ENCODE data around the gene RAB40B. TPM values are rescaled to one million over a fixed set of nuclear protein-coding genes. Genes with fewer than 3 reads are reported as not detected.

Gene RAB40B
- total RNA-seq, 1 experiment from 2014 or later = 22.4 TPM

DNA sequence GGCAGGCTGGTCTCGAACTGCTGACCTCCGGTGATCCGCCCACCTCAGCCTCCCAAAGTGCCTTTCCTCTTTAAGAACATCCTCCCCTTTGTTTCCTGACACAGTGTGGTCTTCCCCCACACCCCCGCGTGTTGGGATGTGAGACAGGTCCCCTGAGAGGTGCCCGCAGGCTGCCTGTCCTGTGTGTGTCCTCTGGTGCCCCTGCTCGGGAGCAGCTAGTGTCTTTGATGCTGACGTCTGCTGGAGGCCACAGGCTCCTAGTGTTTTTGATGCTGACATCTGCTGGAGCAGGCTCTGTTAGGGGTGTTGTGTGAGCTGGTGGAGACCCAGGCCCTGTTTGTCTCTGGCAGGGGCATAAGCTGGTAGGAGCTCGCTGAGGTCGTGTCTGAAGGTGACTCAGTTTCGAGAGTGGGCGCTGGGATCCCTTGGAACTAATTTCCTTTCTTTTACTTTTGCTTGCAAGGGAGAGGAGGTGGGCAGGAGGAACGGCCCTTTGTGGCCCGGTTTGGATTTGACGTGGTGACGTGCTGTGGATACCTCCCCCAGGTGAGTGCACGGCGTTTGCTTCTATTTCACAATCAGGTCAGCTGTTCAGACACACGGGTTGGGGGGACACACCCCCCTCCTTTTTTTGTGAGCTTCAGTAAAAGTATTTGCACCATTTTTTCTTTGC is 24.0 kb upstream of the RAB40B start:
- POLR2A ChIA-PET (ENCODE audit: unreplicated experiment) = no interaction called here
- TF ChIP-seq, protein P1, sequence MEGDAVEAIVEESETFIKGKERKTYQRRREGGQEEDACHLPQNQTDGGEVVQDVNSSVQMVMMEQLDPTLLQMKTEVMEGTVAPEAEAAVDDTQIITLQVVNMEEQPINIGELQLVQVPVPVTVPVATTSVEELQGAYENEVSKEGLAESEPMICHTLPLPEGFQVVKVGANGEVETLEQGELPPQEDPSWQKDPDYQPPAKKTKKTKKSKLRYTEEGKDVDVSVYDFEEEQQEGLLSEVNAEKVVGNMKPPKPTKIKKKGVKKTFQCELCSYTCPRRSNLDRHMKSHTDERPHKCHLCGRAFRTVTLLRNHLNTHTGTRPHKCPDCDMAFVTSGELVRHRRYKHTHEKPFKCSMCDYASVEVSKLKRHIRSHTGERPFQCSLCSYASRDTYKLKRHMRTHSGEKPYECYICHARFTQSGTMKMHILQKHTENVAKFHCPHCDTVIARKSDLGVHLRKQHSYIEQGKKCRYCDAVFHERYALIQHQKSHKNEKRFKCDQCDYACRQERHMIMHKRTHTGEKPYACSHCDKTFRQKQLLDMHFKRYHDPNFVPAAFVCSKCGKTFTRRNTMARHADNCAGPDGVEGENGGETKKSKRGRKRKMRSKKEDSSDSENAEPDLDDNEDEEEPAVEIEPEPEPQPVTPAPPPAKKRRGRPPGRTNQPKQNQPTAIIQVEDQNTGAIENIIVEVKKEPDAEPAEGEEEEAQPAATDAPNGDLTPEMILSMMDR (conservative IDR thresholded peaks at IDR 0.05; ENCODE audit: low read depth, low read length) = no peak
- no peak for TF ChIP-seq EZH2 (IDR thresholded peaks at IDR 0.05; ENCODE audit: low read length, unreplicated experiment)
- TF ChIP-seq EZH2phosphoT487 (IDR thresholded peaks at IDR 0.05; ENCODE audit: borderline replicate concordance, low read length) = no peak
- ATAC-seq = no peak
- H3K79me2 ChIP-seq (ENCODE audit: low read length) = peaks cover 13% of the 10 kb centered on the region
- CTCF ChIA-PET = no interaction called here
- no peak overlapping the region for H3K27ac ChIP-seq (ENCODE audit: low read length)
- H3K9me2 ChIP-seq (replicated peaks; ENCODE audit: low read length) = no peaks in the 10 kb centered on the region
- no peaks in the 10 kb centered on the region for H3K27me3 ChIP-seq (ENCODE audit: low read length)
- H3K36me3 ChIP-seq (ENCODE audit: low read depth, low read length) = peaks cover 26% of the 10 kb centered on the region
- 0 out of 2 replicates have a peak, but pooled peaks cover 4% of the 10 kb centered on the region for H3K4me1 ChIP-seq (ENCODE audit: insufficient read depth, low read length)
- peaks cover 7% of the 10 kb centered on the region for H4K20me1 ChIP-seq (ENCODE audit: low read length)
- no peak overlapping the region for H3K4me3 ChIP-seq (ENCODE audit: low read length)
- H3K9me3 ChIP-seq (ENCODE audit: low read length) = no peaks in the 10 kb centered on the region
- H3K4me2 ChIP-seq (ENCODE audit: low read length) = no peak overlapping the region
- no peaks in the 10 kb centered on the region for H3F3A ChIP-seq (ENCODE audit: low read length, unreplicated experiment)
- intact Hi-C loops (cut with micrococcal nuclease) = no loop called here
- no TSS peak for BruUV-seq (replicated peaks)
- DNase-seq = no peak
- no peak overlapping the region for H3K9ac ChIP-seq (ENCODE audit: low read length)
- no peak overlapping the region for H2AFZ ChIP-seq (ENCODE audit: low read length)

DNA sequence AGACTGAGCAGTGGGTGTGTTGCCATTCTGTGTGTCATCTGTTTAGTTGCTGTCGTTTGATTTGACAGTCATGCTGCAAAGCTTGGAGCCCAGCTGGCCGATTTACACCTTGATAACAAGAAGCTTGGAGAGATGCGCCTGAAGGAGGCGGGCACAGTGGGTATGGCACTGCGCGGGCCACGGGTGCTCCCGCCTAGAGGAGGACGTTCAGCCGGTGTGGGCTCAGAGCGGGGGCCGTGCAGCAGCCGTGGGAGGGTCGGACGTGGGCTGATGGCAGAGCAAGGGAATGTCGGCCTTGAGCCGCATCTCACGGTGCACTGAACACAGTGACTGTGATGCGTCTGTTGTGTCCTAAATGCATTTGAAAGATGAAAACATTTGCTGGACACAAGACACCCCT is 21.7 kb upstream of the RAB40B start:
- no peaks in the 10 kb centered on the region for H3F3A ChIP-seq (ENCODE audit: low read length, unreplicated experiment)
- H3K4me1 ChIP-seq (ENCODE audit: insufficient read depth, low read length) = 0 out of 2 replicates have a peak, but pooled peaks cover 8% of the 10 kb centered on the region
- POLR2A ChIA-PET (ENCODE audit: unreplicated experiment) = no interaction called here
- no peaks in the 10 kb centered on the region for H3K9me2 ChIP-seq (replicated peaks; ENCODE audit: low read length)
- no peak overlapping the region for H2AFZ ChIP-seq (ENCODE audit: low read length)
- no peaks in the 10 kb centered on the region for H3K9me3 ChIP-seq (ENCODE audit: low read length)
- TF ChIP-seq, protein P1 (conservative IDR thresholded peaks at IDR 0.05; ENCODE audit: low read depth, low read length) = no peak
- TF ChIP-seq EZH2 (IDR thresholded peaks at IDR 0.05; ENCODE audit: low read length, unreplicated experiment) (no peak), EZH2phosphoT487 (IDR thresholded peaks at IDR 0.05; ENCODE audit: borderline replicate concordance, low read length) (no peak)
- ATAC-seq = no peak
- no peak for DNase-seq
- no peak overlapping the region for H3K4me2 ChIP-seq (ENCODE audit: low read length)
- peaks cover 8% of the 10 kb centered on the region for H4K20me1 ChIP-seq (ENCODE audit: low read length)
- BruUV-seq (replicated peaks) = no TSS peak
- CTCF ChIA-PET = no interaction called here
- H3K27me3 ChIP-seq (ENCODE audit: low read length) = no peaks in the 10 kb centered on the region
- intact Hi-C loops (cut with micrococcal nuclease) = no loop called here
- H3K4me3 ChIP-seq (ENCODE audit: low read length) = no peak overlapping the region
- H3K9ac ChIP-seq (ENCODE audit: low read length) = no peak overlapping the region
- H3K79me2 ChIP-seq (ENCODE audit: low read length) = peaks cover 22% of the 10 kb centered on the region
- H3K27ac ChIP-seq (ENCODE audit: low read length) = no peak overlapping the region
- H3K36me3 ChIP-seq (ENCODE audit: low read depth, low read length) = peaks cover 12% of the 10 kb centered on the region

DNA sequence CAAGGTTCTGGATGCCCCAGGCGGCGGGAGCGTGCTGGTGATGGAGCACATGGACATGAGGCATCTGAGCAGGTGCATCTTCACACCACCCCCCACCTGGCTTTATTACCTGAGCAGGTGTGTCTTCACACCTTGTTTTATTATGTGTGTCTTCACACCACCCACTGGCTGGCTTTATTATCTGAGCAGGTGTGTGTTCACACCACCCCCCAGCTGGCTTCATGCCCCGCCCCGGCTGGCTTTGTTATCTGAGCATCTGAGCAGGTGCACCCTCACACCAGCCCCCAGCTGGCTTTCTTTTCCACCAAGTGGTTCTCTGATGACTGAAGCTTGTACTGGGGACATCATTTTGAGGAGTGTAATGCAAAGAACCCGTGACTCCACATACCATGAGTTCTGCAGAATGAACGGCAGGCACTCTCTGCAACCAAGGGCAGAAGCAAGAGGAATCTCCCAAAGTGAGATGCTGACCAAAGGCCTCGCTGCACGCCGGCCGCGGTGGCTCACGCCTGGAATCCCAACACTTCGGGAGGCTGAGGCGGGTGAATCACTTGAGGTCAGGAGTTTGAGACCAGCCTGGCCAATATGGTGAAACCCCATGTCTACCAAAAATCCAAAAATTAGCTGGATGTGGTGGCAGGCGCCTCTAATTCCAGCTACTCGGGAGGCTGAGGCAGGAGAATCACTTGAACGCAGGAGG is 20.6 kb upstream of the RAB40B start:
- no peak for ATAC-seq
- no peak overlapping the region for H3K4me2 ChIP-seq (ENCODE audit: low read length)
- no peaks in the 10 kb centered on the region for H3F3A ChIP-seq (ENCODE audit: low read length, unreplicated experiment)
- TF ChIP-seq, protein P1 (conservative IDR thresholded peaks at IDR 0.05; ENCODE audit: low read depth, low read length) = no peak
- TF ChIP-seq EZH2phosphoT487 (IDR thresholded peaks at IDR 0.05; ENCODE audit: borderline replicate concordance, low read length) = no peak
- TF ChIP-seq EZH2 (IDR thresholded peaks at IDR 0.05; ENCODE audit: low read length, unreplicated experiment) = no peak
- no TSS peak for BruUV-seq (replicated peaks)
- 0 out of 2 replicates have a peak, but pooled peaks cover 8% of the 10 kb centered on the region for H3K4me1 ChIP-seq (ENCODE audit: insufficient read depth, low read length)
- no peaks in the 10 kb centered on the region for H3K9me2 ChIP-seq (replicated peaks; ENCODE audit: low read length)
- peaks cover 8% of the 10 kb centered on the region for H4K20me1 ChIP-seq (ENCODE audit: low read length)
- no peak overlapping the region for H2AFZ ChIP-seq (ENCODE audit: low read length)
- POLR2A ChIA-PET (ENCODE audit: unreplicated experiment) = no interaction called here
- no peak overlapping the region for H3K9ac ChIP-seq (ENCODE audit: low read length)
- no peaks in the 10 kb centered on the region for H3K27me3 ChIP-seq (ENCODE audit: low read length)
- peaks cover 22% of the 10 kb centered on the region for H3K79me2 ChIP-seq (ENCODE audit: low read length)
- intact Hi-C loops (cut with micrococcal nuclease) = no loop called here
- peaks cover 12% of the 10 kb centered on the region for H3K36me3 ChIP-seq (ENCODE audit: low read depth, low read length)
- no peak overlapping the region for H3K4me3 ChIP-seq (ENCODE audit: low read length)
- no peaks in the 10 kb centered on the region for H3K9me3 ChIP-seq (ENCODE audit: low read length)
- CTCF ChIA-PET = no interaction called here
- no peak overlapping the region for H3K27ac ChIP-seq (ENCODE audit: low read length)
- DNase-seq = no peak
